Esophagus muscularis mucosa (tissue), 4 donors: ENCODE data around the gene HOXA2. TPM values are rescaled to one million over a fixed set of nuclear protein-coding genes. Genes with fewer than 3 reads are reported as not detected.
A peak's percentile ranks its signal among the peaks of the same experiment; 100 is the strongest.

Source experiments
- DNase-seq: peaks from one replicate; pipeline ENCODE4 v3.0.0-alpha.2; 2017; ENCODE audit errors: extremely low spot score
- H3K27ac ChIP-seq, 4 donors: fragments of 200-600 bp; sonication (generic); replicated peaks in 1 of 4; 1 replicate in 3 of 4; 2 replicates in 1 of 4; pipeline ENCODE4 v1.5.1; 2016 to 2019; ENCODE audit warnings: mild to moderate bottlenecking in 1 of 4
- H3K27me3 ChIP-seq, 4 donors: fragments of 200-600 bp; sonication (generic); one replicate each; pipeline versions ENCODE4 v1.5.1 to v1.6.0; 2016 to 2019
- H3K36me3 ChIP-seq, 4 donors: fragments of 200-600 bp; sonication (generic); one replicate each; pipeline ENCODE4 v1.5.1; 2016 to 2019
- H3K4me1 ChIP-seq, 4 donors: fragments of 200-600 bp; sonication (generic); one replicate each; pipeline ENCODE4 v1.5.1; 2016 to 2019
- H3K4me3 ChIP-seq, 4 donors: fragments of 200-600 bp; sonication (generic); 1 replicate in 2 of 4; 2 replicates in 2 of 4; pipeline ENCODE4 v1.5.1; 2016 to 2019; ENCODE audit warnings: mild to moderate bottlenecking in 4 of 4, moderate library complexity in 1 of 4
- H3K9me3 ChIP-seq, 4 donors: fragments of 200-600 bp; sonication (generic); 1 replicate in 3 of 4; 2 replicates in 1 of 4; pipeline ENCODE4 v1.5.1; 2016 to 2019
- EP300 ChIP-seq: sonication (generic); formaldehyde crosslinking; IDR thresholded peaks from one replicate; pipeline ENCODE4 v1.6.1; 2017; ENCODE audit warnings: antibody characterized with exemption
- POLR2A ChIP-seq: fragments of 450-650 bp; IDR thresholded peaks from one replicate; pipeline ENCODE4 v1.6.1; 2017; ENCODE audit warnings: antibody characterized with exemption, moderate library complexity, mild to moderate bottlenecking, low read depth
- POLR2AphosphoS5 ChIP-seq, 2 donors: sonication (generic); formaldehyde crosslinking; IDR thresholded peaks; one replicate each; pipeline ENCODE4 v1.6.1; 2017; ENCODE audit warnings: antibody characterized with exemption in 2 of 2
- WGBS: methylation state at CpG from one replicate; pipeline ENCODE4 v1.1.5; 2018; 5-methylcytosine and 5-hydroxymethylcytosine counted together
- intact Hi-C: fragments of 100-400 bp; cut with DNase I; formaldehyde crosslinking; loops from one replicate; pipeline ENCODE4 v1.15.1; 2023
- total RNA-seq, 4 donors: library from RNA; depleted of rRNA; stranded (reverse); fragments of >200 nt; gene quantifications; one replicate each; pipeline versions ENCODE4 v1.1.0 to v1.2.1, GENCODE V29; 2016
- TF ChIP-seq, protein P1 (sequence below), 3 experiments: fragments of 200-600 bp in 2 of 3; fragments of 450-650 bp in 1 of 3; sonication (generic) in 2 of 3; IDR thresholded peaks; one replicate each; pipeline ENCODE4 v1.5.1; 2017 to 2019; ENCODE audit warnings: antibody characterized with exemption in 3 of 3, mild to moderate bottlenecking in 2 of 3, moderate library complexity in 1 of 3

Gene HOXA2
- 1 to 10 TPM; 3.3 to 5.4 (median 4.4) TPM for total RNA-seq

DNA sequence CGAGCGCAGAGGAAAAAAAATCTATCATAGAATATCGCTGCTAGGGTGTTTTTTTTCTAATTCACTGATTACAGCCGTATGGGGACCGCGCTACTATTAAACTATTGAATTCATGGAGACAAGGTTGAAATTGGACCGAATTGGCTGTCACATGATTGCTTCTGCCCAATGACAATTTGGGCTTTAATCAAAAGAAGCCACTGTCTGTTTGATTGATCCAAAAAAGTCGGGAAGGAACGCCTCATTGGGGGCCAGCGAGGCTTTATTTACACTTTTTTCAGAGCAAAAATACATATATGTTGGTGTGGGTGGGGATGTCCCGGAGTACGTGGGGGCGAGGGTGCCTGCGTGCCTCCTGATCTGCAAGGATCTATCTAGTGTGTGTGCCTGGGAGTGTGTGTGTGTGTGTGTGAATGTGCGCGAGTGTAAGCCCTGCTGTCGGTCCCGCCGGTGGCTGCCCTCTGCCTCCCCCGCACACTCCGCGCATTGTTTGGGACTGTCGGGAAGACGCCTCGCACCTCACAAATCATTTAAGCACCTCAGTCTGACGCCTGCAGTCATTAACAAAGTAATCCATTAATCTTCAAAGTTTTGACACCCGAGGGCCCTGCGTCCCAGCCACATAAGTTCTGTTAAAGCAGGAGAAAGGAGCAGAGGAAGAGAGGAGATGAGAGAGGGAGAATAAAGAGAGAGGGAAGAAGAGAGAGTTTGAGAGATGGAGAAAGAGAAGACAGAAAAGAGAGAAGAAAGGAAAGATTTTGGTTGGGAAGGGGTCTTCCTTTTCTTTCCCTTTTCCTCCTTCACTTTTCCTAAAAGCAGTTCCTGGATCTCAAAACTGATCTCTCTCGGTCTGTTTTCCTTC, at the start of gene HOXA2:
Gene HOXA2, minus strand, starts transcription at position 103 of the 862 bp plus-strand sequence. CDS start 183 bp downstream, outside the sequence.
- intact Hi-C loops = no loop called here
- Histone ChIP-seq H3K4me1 (peaks cover 26 to 81% (median 70%) of the 10 kb centered on the region in 4 donors), H3K4me3 (peak within 1 kb of the TSS; percentile 66 to 96 (median 84)), H3K27ac (peak within 1 kb of the TSS; percentile 96 to 100 (median 99)), H3K9me3 (no peaks in the 10 kb centered on the region), H3K36me3 (no peaks in the 10 kb centered on the region), H3K27me3 (peaks cover 0 to 3% (median 0%) of the 10 kb centered on the region in 4 donors)
- 4% methylated on average over 27 of the region's 29 CpGs for WGBS
- no peak for TF ChIP-seq EP300
- peak in 1 of 2 donors; percentile 71 for TF ChIP-seq POLR2AphosphoS5 (IDR thresholded peaks at IDR 0.05)
- peak; percentile 93 for DNase-seq

DNA sequence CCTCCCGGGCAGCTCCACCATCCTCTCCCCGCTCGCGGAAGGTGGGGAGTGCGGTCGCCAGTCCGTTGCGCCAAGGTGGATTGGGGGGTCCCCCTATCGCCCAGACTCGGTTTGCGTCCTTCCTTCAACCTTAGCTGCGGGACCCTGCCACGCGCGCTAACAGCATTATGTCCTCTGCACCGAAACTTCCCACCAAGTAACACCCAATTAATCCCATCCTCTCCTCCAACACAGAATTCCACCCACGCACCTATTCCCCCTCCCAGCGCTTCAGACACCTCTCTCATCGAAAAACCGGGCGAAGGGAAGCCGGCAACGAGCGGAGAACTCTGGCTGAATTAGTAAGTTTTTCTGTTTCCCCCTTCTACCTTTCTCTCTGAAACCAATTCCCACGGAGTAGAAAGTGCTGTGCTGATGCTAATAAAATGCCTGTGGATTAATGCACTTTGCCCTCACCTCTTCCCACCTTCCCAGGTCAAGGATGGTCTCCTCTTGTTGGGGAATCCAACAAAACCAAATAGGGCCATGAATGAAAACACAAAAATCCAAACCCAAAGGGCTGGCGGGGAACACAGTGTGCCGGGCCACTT, 49.0 kb upstream of the HOXA2 start:
- Histone ChIP-seq H3K4me1 (peaks cover 52 to 64% (median 60%) of the 10 kb centered on the region in 4 donors), H3K27me3 (peaks cover 35 to 95% (median 59%) of the 10 kb centered on the region in 4 donors), H3K36me3 (no peaks in the 10 kb centered on the region), H3K4me3 (peak overlapping the region; percentile 41 to 58 (median 44)), H3K27ac (peak overlapping the region in 3 of 4 donors; percentile 1 to 21 (median 10)), H3K9me3 (no peaks in the 10 kb centered on the region)
- intact Hi-C loops = loop anchor here (10.0 kb wide), 1 partner anchor 1257 kb away; no protein-coding TSS in a partner anchor
- no peak for TF ChIP-seq EP300
- no peak for TF ChIP-seq POLR2A
- TF ChIP-seq, protein P1, sequence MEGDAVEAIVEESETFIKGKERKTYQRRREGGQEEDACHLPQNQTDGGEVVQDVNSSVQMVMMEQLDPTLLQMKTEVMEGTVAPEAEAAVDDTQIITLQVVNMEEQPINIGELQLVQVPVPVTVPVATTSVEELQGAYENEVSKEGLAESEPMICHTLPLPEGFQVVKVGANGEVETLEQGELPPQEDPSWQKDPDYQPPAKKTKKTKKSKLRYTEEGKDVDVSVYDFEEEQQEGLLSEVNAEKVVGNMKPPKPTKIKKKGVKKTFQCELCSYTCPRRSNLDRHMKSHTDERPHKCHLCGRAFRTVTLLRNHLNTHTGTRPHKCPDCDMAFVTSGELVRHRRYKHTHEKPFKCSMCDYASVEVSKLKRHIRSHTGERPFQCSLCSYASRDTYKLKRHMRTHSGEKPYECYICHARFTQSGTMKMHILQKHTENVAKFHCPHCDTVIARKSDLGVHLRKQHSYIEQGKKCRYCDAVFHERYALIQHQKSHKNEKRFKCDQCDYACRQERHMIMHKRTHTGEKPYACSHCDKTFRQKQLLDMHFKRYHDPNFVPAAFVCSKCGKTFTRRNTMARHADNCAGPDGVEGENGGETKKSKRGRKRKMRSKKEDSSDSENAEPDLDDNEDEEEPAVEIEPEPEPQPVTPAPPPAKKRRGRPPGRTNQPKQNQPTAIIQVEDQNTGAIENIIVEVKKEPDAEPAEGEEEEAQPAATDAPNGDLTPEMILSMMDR (IDR thresholded peaks at IDR 0.05) = no peak
- no peak for TF ChIP-seq POLR2AphosphoS5 (IDR thresholded peaks at IDR 0.05)
- DNase-seq = no peak
- WGBS = 12% methylated on average over 15 of the region's 27 CpGs

- peak overlapping the region in 3 of 4 donors; percentile 1 to 21 (median 10) for H3K27ac ChIP-seq
- WGBS = 4% methylated on average over 18 of the region's 58 CpGs
- H3K4me3 ChIP-seq = peak overlapping the region; percentile 41 to 58 (median 44)
- DNase-seq = no peak
- peaks cover 45 to 57% (median 53%) of the 10 kb centered on the region in 4 donors for H3K4me1 ChIP-seq
- peaks cover 28 to 91% (median 52%) of the 10 kb centered on the region in 4 donors for H3K27me3 ChIP-seq
- no peaks in the 10 kb centered on the region for H3K36me3 ChIP-seq
- TF ChIP-seq, protein P1 (IDR thresholded peaks at IDR 0.05) = peak; percentile 77 to 93 (median 80)
- TF ChIP-seq POLR2A = no peak
- peak; percentile 70 to 83 for TF ChIP-seq POLR2AphosphoS5 (IDR thresholded peaks at IDR 0.05)
- TF ChIP-seq EP300 = no peak
- no peaks in the 10 kb centered on the region for H3K9me3 ChIP-seq
- intact Hi-C loops = loop anchor here (10.0 kb wide), 1 partner anchor 1256 kb away; no protein-coding TSS in a partner anchor
Measured at GRCh38 chr7:27150568-27151340, 48.3 kb upstream of the HOXA2 start.

DNA sequence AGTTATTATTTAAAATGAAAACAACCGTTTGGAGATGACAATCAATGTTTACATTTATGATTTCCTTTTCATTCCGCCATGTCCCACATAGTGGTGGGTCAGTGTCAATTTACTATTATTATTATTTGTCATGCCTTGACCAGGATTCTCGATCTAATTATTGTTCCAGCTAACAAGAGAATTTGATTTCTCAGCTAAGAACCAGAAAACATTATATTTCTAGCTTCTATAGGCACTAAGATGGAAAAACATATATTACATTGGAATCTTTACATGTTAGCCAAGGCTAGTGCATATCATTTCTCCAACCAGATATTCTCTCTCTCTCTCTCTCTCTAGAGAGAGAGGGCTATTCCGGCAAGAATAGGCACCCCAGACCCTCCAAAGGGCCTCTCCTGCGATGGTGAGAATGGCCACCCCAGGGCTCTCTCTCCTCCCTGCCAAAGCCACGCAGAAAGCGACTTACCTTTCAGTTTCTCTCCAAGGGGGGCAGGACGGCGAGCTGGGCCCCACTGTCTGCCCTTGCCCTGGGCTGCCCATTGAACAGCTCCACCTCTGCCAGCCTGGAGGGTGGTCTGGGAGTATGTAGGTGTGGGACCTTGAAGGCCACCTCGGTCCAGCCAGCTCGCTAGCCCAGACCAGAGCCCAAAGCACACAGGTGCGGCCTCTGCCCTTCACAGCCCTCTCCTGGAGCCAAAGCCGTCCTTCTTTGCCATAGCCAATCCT, 47.5 kb upstream of the HOXA2 start:
- TF ChIP-seq EP300 (no peak), POLR2AphosphoS5 (IDR thresholded peaks at IDR 0.05) (no peak), POLR2A (no peak)
- TF ChIP-seq, protein P1 (IDR thresholded peaks at IDR 0.05) = no peak
- H3K9me3 ChIP-seq = no peaks in the 10 kb centered on the region
- H3K27me3 ChIP-seq = peaks cover 27 to 89% (median 47%) of the 10 kb centered on the region in 4 donors
- no peak for DNase-seq
- H3K36me3 ChIP-seq = no peaks in the 10 kb centered on the region
- intact Hi-C loops = loop anchor here (10.0 kb wide), 3 partner anchors 125 to 1255 kb away; partner anchors contain the start of genes CBX3 and HNRNPA2B1
- H3K4me3 ChIP-seq = peak overlapping the region; percentile 41 to 58 (median 44)
- 78% methylated on average over 9 of the region's 13 CpGs for WGBS
- peaks cover 38 to 51% (median 47%) of the 10 kb centered on the region in 4 donors for H3K4me1 ChIP-seq
- H3K27ac ChIP-seq = no peak overlapping the region
